PC-3 (cell line): ENCODE data around the gene FAAP100. TPM values are rescaled to one million over a fixed set of nuclear protein-coding genes. Genes with fewer than 3 reads are reported as not detected.

Experiments used
- ATAC-seq: fragments of 200-7000 bp; cut with Tn5 transposase; 2 replicates; pipeline ENCODE4 v1.9.1; 2020; ENCODE audit warnings: mild to moderate bottlenecking, moderate library complexity
- BruUV-seq: library from RNA; stranded (reverse); fragments of 400-500 nt; replicated peaks from 2 replicates; lab custom pipeline; 2021; lab: Mats Ljungman, UMichigan
- CTCF ChIA-PET: fragments of 300-600 bp; sonication (Branson Sonifier 250); formaldehyde crosslinking; loops from one replicate; lab custom pipeline; 2022; ENCODE audit warnings: antibody characterized with exemption; lab: Charles Lee
- POLR2A ChIA-PET: fragments of 300-600 bp; sonication (Branson Sonifier 250); formaldehyde crosslinking; loops from one replicate; lab custom pipeline; 2022; ENCODE audit warnings: antibody characterized with exemption; ENCODE audit not compliant: unreplicated experiment; lab: Charles Lee
- DNase-seq: peaks from one replicate; pipeline ENCODE4 v3.0.0-alpha.2; 2015
- H2AFZ ChIP-seq: fragments of 300-600 bp; sonication (generic); 2 replicates; pipeline ENCODE4 v1.6.0; 2016; ENCODE audit warnings: antibody characterized with exemption, low read length
- H3F3A ChIP-seq: fragments of 300-600 bp; sonication (generic); one replicate; pipeline ENCODE4 v1.6.0; 2017; ENCODE audit warnings: antibody characterized with exemption, low read length, control low read depth, mild to moderate bottlenecking; ENCODE audit not compliant: unreplicated experiment
- H3K27ac ChIP-seq: fragments of 300-600 bp; sonication (generic); 2 replicates; pipeline ENCODE4 v1.5.1; 2016; ENCODE audit warnings: mild to moderate bottlenecking, low read length
- H3K27me3 ChIP-seq: fragments of 300-600 bp; sonication (generic); 2 replicates; pipeline ENCODE4 v1.6.1; 2016; ENCODE audit warnings: low read length, mixed read lengths
- H3K36me3 ChIP-seq: fragments of 300-600 bp; sonication (generic); 2 replicates; pipeline ENCODE4 v1.6.1; 2016; ENCODE audit warnings: low read depth, mixed run types, low read length, mixed read lengths
- H3K4me1 ChIP-seq: fragments of 300-600 bp; sonication (generic); 2 replicates; pipeline ENCODE4 v1.5.1; 2016; ENCODE audit warnings: low read length; ENCODE audit not compliant: insufficient read depth
- H3K4me2 ChIP-seq: fragments of 300-600 bp; sonication (generic); 2 replicates; pipeline ENCODE4 v1.6.0; 2016; ENCODE audit warnings: low read length
- H3K4me3 ChIP-seq: fragments of 300-600 bp; sonication (generic); 2 replicates; pipeline ENCODE4 v1.5.1; 2016; ENCODE audit warnings: mild to moderate bottlenecking, low read length, mixed read lengths
- H3K79me2 ChIP-seq: fragments of 300-600 bp; sonication (generic); 2 replicates; pipeline ENCODE4 v1.6.1; 2017; ENCODE audit warnings: low read length, mixed read lengths
- H3K9ac ChIP-seq: fragments of 300-600 bp; sonication (generic); 2 replicates; pipeline ENCODE4 v1.6.0; 2016; ENCODE audit warnings: mild to moderate bottlenecking, low read length
- H3K9me2 ChIP-seq: fragments of 300-600 bp; sonication (generic); replicated peaks from 2 replicates; pipeline ENCODE4 v1.6.1; 2016; ENCODE audit warnings: mixed run types, low read length, mixed read lengths
- H3K9me3 ChIP-seq: fragments of 300-600 bp; sonication (generic); 2 replicates; pipeline ENCODE4 v1.6.1; 2016; ENCODE audit warnings: low read length, mixed read lengths
- H4K20me1 ChIP-seq: fragments of 300-600 bp; sonication (generic); 2 replicates; pipeline ENCODE4 v1.6.1; 2016; ENCODE audit warnings: low read length, mixed read lengths
- CTCF ChIP-seq: fragments of 300-600 bp; sonication (generic); conservative IDR thresholded peaks from 2 replicates; pipeline ENCODE4 v1.5.1; 2017; ENCODE audit warnings: antibody characterized with exemption, low read depth, mild to moderate bottlenecking, low read length
- EZH2 ChIP-seq: fragments of 300-600 bp; sonication (generic); IDR thresholded peaks from one replicate; pipeline ENCODE4 v1.6.1; 2017; ENCODE audit warnings: antibody characterized with exemption, mild to moderate bottlenecking, low read length; ENCODE audit not compliant: unreplicated experiment
- EZH2phosphoT487 ChIP-seq: fragments of 300-600 bp; sonication (generic); IDR thresholded peaks from 2 replicates; pipeline ENCODE4 v1.6.1; 2018; ENCODE audit warnings: mild to moderate bottlenecking, antibody characterized with exemption, low read length, borderline replicate concordance
- intact Hi-C: fragments of 100-400 bp; cut with micrococcal nuclease; formaldehyde crosslinking; loops from 2 replicates; pipeline ENCODE4 v1.9.0; 2023
- total RNA-seq: library from RNA; depleted of rRNA; stranded (reverse); fragments of >200 nt; gene quantifications from 2 replicates; pipeline ENCODE4 v1.2.3, GENCODE V29; 2014

The FAAP100 gene
- total RNA-seq, 1 experiment from 2014 or later: 23.3 TPM

GRCh38 chr17:81524865-81525159 lies 27.3 kb downstream of the FAAP100 start:
- Histone ChIP-seq H4K20me1 (no peaks in the 10 kb centered on the region), H3K4me3 (no peak overlapping the region), H3K79me2 (no peaks in the 10 kb centered on the region), H2AFZ (no peak overlapping the region), H3K9me2 (no peaks in the 10 kb centered on the region), H3K9ac (no peak overlapping the region), H3K4me1 (peaks cover 29% of the 10 kb centered on the region), H3F3A (no peaks in the 10 kb centered on the region), H3K36me3 (no peaks in the 10 kb centered on the region), H3K27me3 (peaks cover 7% of the 10 kb centered on the region; the same call in 1 of the 2 replicates), H3K4me2 (no peak overlapping the region), H3K9me3 (no peaks in the 10 kb centered on the region), H3K27ac (no peak overlapping the region)
- no peak for TF ChIP-seq CTCF
- TF ChIP-seq EZH2: no peak
- TF ChIP-seq EZH2phosphoT487: no peak
- intact Hi-C loops: no loop called here
- ATAC-seq: no peak
- CTCF ChIA-PET: no interaction called here
- POLR2A ChIA-PET: no interaction called here
- BruUV-seq: no TSS peak
- DNase-seq: no peak

GRCh38 chr17:81524039-81524864 lies 27.9 kb downstream of the FAAP100 start:
- POLR2A ChIA-PET: no interaction called here
- Histone ChIP-seq H3K4me2 (no peak overlapping the region), H3K4me3 (no peak overlapping the region), H3K27ac (no peak overlapping the region), H4K20me1 (no peaks in the 10 kb centered on the region), H3K9me3 (no peaks in the 10 kb centered on the region), H3K79me2 (no peaks in the 10 kb centered on the region), H3K36me3 (no peaks in the 10 kb centered on the region), H3K4me1 (peaks cover 30% of the 10 kb centered on the region), H3K9me2 (no peaks in the 10 kb centered on the region), H3F3A (no peaks in the 10 kb centered on the region), H3K9ac (no peak overlapping the region), H3K27me3 (peaks cover 3% of the 10 kb centered on the region; the same call in 1 of the 2 replicates), H2AFZ (no peak overlapping the region)
- BruUV-seq: no TSS peak
- ATAC-seq (no peak), DNase-seq (no peak)
- intact Hi-C loops: no loop called here
- no peak for TF ChIP-seq EZH2phosphoT487
- TF ChIP-seq EZH2: no peak
- no peak for TF ChIP-seq CTCF
- CTCF ChIA-PET: no interaction called here

- Histone ChIP-seq H3K4me1 (peaks cover 26% of the 10 kb centered on the region), H3K4me3 (no peak overlapping the region), H3K9me2 (no peaks in the 10 kb centered on the region), H3K9me3 (no peaks in the 10 kb centered on the region), H3K4me2 (no peak overlapping the region), H3K9ac (no peak overlapping the region), H3F3A (no peaks in the 10 kb centered on the region), H4K20me1 (no peaks in the 10 kb centered on the region), H3K27ac (no peak overlapping the region), H2AFZ (no peak overlapping the region), H3K36me3 (no peaks in the 10 kb centered on the region), H3K27me3 (no peaks in the 10 kb centered on the region), H3K79me2 (no peaks in the 10 kb centered on the region)
- ChIA-PET POLR2A (no interaction called here), CTCF (no interaction called here)
- intact Hi-C loops: no loop called here
- DNase-seq (peak; percentile 15), ATAC-seq (no peak)
- no TSS peak for BruUV-seq
- no peak for TF ChIP-seq EZH2
- no peak for TF ChIP-seq CTCF
- TF ChIP-seq EZH2phosphoT487: no peak
These were observed 28.6 kb downstream of the FAAP100 start for GRCh38 chr17:81523402-81524038.
